Measurements from ENCODE around the gene AOPEP.
A peak's percentile ranks its signal among the peaks of the same experiment; 100 is the strongest.

The AOPEP gene

DNA sequence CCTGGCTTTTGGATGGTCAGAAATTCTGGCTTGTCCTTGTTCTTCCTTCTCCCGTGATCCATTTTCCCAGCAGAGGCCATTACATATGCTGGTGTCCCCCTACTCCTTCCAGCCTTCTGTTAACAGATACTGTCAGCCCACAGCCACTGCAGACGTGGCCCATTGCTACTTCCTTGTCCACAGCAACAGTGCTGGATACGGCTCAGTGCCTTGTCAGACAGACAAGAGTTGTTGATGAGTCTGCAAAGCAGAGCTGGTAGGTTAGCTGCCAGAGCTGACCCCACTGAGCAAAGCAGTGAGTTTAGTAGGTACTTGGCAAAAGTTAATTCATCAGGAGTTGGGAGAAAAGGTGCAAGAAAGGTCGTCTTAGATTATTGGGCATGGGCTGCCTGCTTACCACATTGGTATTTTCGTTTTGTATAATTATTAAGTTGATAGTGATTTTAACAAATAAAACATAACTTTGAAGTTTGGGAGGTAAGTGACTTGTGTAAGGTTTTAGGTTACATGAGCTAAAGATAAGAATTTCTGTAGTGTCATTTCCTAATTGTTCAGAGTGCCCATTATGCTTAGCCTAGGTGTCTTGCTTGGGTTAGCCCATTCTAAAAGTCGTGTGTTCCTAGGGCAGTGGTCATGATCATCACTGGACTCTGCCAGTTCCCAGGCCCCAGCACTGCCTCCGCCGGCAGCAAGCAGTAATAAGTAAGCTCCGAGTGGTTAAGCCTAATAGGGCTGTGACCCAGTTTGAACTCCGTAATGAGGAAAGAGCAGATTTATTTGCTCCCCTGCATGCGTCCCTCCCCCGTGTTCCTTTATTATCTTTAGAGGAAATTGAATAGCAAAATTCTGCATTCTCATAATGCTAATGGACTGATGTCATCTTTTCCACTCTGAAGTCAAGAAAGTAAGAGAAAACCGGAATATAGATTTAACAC is 299.0 kb downstream of the AOPEP start:
- DNase-seq = no peak

DNA sequence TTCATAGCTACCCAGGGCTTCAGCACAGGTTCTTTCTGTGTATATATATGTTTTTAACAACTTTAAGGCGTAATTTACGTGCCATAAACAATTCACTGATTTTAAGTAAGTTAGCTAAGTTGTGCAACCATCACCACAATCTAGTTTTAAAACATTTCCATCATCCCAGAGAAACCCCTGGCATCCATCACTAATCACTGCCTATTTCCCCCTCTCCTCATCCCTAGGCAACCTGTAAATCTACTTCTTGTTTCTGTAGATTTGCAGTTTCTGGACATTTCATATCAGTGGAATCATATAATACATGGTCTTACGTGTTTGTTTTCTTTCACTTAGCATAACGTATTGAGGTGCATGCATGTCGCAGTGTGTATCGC is 299.6 kb downstream of the AOPEP start:
- DNase-seq = no peak

DNA sequence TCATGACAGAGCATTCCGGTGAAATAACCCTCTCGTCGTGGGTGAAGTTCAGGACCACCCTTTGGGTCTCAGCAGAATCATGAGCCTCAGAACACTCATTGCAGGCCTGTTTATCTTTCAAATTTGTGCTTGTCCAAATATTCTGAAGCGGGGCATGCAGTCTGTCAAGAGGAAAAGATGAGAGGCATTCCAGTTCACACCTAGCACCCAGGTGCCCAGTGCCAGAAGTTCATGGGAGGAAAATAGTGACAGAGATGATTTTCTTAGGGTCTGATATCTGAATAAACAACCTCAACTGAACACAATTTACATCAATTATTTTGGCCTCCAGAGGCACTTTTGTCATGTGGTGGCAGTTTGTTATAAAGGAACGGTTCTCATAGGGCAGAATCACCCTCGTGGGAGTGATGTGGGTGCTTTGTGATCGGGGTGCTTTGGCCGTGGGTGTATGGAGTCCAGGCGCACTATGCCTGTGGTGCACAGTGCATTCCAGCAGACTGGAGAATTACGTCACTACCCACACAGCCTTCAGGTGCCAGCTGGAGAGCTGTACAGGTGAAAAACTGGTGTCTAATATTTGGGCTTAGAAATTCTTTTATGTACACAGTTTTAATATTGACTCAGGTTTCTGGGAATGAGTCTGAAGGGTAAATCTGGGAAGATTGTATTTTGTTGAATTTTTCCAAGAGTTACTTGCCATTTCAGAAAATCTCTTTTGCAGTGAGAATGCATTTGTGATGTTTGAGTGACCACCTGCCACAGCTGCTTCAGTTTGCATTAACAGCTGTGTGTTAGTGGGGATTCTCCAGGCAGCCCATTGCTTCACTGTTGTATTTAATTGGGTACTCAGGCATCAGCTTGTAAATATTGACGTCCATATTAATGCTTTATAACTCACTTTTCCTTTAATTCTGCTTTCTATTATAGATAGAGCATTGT is 301.7 kb downstream of the AOPEP start:
- DNase-seq = no peak

DNA sequence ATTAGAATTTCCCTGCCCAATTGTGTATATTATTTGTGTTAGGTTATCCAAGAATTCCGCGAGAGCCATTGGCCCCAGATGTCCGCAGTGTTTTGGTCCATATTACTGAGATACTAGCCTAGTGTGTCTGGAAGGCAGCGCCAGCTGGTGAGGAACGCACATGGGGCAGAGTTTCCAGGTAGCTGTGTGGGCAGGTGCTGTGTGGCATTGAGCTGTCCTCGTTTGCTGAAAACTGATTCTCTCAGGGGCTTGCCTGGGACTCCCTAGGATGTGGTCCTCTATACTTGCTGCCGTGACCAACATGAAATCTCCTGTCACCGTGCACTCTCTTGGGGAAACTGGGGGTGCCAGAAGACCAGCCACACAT is 302.3 kb downstream of the AOPEP start:
- no peak for DNase-seq

DNA sequence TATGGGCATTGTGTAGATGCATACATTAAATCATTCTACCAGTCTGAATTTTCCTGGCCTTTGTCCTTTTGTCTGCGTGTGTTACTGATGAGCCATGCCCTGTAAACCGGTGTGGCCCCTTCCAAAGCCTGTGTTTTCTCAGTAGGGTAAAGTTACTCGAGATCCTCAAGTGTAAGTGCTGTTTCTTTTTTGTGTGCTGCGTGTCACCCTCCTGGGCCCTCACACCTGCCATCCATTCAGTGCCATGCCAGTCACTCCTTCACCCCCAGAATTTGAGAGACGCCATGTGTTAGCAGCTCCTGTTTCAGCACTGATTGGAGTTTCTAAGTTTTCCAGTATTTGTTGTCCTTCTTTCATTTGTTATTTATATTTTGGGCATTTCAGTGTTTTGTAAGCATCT is 302.8 kb downstream of the AOPEP start:
- no peak for DNase-seq

DNA sequence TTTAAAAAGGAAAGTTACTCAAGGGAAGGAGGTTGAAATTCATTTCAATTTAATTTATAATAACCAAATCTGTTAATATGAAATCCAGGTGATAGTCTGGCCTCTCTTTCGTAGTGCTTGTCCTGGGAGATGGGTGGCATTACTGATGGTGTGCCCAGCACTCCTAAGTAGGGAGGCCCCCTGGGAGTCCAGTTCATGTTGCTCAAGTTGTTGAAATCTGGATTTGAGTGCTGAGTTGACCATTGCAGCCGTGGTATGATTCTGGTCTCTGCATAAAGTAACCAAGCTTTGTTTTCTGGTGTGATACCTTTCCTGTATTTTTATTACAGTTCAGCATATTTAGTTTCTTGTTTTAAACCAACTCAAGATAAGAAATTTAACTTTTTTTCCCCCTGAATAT is 303.2 kb downstream of the AOPEP start:
- DNase-seq = no peak

DNA sequence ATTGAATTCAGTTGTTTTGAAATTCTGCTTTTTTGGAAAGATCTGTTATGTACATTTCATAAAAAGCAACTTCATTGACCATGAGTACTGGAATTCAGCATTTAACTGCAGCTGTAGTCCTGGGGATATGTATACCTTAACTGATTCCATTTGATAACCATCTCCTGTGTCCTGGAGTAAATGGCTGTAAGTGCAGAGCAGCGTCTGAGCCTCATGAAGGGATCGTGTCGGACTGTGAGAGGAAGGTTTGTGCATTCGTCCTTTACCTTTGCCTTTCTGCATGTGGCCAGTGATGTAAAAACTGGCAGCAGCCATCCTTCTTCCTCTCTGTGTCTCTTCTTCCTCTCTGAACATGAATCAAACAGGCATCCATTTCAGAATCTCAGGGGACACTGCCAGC is 303.8 kb downstream of the AOPEP start:
- DNase-seq = no peak

DNA sequence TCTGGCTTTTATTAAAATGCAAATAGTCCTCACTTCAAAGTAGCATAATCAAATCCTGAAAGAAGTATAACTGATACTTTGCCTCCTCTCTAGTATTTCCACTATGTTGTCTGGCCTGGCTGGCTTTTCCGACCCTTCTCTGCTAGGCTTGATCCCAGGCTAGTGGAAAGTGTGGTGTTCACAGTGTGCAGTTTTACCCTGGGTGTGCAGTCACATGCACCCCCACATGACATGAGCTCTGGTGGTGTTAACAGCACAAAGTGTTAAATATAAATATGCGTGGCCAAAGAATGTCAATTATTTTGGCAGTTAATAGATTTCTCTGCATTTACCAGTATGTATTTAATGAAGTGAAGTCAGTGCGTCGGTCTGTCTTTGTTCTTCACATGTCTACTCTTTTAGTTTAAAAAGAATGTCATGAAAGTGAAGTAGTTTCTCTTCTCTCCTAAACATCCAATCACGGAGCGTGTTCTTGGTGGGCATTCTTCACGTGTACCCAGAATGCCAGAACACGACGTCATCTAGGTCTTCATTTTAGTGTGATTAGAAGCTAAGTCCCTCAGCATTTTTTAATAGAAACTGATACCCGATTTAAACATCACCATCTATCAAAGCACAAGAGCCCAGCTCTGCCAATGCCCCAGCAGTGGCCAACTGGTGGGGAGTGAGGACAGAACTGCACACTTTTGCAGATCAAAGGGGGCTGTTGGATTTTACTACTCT is 304.6 kb downstream of the AOPEP start:
- no peak for DNase-seq

DNA sequence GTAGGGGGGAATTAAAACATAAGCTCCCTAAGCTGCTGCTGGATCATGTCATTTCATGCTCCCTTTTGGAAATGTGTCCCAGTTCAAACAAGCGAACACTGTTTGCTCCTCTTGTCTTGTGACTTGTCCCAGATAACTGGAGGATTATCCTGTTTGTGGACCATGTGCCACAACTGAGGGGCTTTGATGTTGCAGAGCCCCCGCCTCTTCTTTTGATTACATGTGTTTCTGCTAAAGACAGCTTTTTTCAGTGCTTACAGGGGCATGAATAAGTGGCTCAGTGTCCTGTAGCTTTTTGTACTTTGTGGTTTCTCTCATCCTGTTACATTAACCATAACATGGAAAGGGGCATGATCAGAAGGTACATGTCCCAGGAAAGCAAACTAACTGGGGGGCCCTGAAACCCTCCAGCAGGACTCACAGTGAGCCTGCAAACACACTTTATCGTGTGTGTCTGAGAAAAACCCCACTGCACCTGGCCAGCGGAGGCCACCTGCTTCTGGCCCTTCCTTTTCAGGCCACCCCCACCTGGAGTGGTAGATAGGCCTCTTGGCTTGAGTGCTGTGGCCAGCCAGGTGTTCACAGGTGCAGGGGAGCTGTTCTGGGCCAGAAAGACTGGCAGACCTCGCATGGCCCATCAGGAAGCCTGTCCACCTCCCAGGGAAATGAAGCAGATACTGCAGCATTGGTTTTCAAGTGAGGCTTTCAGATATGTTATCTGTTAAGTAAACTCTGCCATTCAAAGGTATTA is 305.4 kb downstream of the AOPEP start:
- peak in 1 of 2 experiments; percentile 4 for DNase-seq

DNA sequence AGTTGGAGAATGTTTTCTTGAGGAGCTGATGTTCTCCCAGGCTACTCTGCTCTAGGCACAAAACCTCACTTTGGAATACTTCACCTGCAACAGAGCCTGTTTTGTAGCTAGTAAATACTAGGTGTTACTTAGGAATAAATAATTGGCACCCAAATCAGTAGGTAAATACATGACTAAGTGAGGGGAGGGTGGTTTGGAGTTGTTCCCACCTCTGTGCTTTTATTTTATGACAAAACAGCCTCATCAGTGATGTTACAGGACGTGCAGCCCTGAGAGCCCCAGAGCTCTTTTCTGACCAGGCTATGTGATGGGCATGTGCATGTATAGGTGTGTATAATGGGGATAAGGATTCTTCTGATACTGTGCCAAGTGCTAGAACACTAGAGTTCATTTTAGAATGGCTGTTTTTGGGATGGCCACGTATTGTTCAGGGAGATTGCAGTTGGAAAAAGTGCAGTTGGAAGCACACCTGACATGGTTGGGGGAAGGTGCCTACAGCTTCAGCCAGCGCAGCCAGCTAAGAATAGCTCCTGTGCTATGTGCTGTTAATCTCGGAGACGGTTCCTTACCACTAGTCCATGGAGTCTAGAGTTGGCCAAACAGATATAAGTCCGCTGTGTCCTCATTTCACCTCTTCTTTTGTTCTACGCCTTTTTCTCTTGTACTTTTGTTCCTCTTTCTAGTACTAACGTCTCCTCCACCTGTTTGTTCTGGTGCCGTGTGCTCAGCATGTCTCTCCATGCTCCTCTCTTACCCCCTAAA is 306.3 kb downstream of the AOPEP start:
- DNase-seq = no peak

DNA sequence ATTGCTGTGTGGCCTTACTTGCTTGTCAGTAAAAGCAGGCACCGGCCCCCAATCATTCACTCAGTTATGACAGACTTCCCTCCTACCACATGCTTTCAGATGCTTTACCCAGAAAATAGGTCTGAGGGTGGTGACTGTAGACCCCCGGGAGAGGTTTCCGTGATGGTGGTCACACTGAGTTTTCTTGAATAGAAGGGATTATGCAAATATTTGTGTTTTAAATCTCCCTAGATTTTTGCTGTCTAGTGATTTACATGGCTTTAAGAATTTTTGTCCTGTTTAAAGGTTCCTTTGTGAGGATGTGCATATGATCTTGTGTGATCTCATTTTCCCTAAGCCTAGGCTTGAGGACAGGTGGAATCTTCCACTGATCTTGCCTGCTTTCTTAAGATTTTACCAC is 309.3 kb downstream of the AOPEP start:
- no peak for DNase-seq

DNA sequence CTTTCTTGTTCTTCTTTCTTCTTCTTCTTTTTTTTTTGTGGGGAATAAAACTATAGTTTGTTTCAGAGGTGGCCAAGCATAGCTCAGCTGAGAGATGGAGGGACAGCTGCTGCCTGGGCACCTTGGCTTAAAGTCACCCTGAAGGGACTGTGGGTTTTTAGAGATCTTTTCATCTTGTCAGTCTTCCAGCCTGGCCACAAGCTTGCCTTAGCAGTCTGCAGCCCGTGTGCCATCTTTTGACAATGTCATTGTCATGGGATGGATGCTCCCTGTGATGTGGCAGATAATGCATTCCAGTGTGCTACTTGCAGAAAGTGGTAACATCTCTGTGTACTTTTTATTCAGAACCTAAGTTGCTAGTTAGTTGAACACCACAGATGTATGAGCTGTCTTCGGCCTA is 310.2 kb downstream of the AOPEP start:
- no peak for DNase-seq

DNA sequence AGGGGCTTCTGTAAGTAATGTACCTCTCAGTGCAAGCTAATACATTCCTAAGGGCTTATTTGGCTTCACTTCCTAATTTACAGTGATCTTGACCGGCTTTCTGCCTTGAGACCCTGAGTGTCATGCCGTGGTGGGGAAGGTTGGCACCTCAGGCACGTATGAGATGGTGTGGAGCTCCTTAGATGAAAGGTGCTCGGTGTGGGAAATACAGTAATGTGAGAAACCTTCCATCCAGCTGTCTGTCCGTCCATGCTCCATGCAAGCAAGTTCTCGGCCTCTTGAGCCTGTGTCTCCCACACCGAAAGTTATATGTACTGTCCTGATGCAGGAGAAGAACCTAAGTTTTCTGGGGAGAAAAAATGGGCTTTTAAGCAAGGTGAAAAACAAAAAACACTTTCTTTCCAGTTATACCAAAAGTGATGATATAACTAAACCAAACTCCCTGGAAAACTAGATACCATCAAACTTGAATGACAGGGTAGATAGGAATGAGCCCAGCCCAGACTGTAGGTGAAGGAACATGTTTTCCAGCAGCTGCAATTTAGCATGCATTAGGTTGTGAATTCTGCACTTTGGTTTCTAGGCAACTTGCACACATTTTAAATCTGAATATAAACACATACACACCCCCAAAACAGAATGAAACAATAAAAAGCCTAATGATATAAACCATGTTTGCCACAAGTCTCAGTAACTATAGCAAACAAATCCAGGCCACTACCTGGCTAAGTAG is 311.5 kb downstream of the AOPEP start:
- DNase-seq = no peak

DNA sequence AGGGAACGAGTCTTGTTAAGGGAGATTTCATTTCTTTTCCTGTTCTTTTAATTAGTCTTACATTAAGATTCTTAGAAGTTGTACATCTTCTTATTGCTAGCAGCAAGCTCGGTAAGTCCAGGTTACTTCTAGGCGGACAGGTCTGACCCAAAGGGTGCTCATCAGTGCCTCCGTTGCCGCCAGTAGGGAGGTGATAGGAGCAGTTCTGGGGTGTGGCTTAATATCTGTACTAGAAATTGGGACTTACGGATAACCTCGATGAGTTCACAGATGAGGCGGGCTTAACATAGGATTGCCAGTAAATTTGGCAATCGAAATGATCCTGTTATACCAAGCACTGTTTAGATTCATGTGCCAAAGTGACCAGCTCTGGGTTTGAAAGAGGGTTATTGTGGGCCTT is 312.2 kb downstream of the AOPEP start:
- no peak for DNase-seq

DNA sequence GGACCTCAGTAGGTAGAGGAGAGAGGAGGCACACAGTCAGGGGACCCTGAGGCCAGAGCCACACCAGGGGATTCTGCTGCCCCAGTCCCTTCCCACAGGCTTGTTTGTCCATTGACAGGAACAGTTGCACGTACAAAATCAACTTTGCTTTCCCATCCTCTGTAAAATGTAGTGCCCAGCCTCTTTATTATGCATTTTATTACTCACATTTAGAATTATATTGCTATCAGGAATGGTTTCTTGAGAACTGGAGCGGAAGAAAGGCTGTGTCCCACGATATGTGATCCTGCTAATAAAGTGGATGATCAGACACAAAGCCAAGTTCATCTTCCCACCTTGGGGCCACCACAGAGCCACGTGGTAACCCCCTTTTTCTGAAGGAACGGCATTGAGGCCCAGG is 313.6 kb downstream of the AOPEP start:
- DNase-seq = no peak

DNA sequence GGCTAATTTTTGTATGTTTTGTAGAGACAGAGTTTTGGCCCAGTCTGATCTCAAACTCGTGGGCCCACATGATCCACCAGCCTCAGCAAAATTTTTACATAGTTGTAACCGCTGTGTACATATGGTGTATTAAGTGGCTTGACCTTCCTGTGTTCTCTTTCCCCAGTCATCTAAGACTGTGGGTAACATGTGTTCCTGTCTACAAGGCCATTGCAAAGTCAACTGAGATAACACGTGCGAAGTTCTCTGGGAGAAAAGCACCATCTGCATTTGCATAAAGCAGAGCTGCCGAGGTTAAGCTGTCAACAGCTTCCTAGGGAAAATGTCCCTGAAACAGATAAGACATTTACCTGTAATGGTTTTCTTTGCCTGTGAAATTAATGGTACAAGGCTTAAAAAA is 317.3 kb downstream of the AOPEP start:
- DNase-seq = no peak

DNA sequence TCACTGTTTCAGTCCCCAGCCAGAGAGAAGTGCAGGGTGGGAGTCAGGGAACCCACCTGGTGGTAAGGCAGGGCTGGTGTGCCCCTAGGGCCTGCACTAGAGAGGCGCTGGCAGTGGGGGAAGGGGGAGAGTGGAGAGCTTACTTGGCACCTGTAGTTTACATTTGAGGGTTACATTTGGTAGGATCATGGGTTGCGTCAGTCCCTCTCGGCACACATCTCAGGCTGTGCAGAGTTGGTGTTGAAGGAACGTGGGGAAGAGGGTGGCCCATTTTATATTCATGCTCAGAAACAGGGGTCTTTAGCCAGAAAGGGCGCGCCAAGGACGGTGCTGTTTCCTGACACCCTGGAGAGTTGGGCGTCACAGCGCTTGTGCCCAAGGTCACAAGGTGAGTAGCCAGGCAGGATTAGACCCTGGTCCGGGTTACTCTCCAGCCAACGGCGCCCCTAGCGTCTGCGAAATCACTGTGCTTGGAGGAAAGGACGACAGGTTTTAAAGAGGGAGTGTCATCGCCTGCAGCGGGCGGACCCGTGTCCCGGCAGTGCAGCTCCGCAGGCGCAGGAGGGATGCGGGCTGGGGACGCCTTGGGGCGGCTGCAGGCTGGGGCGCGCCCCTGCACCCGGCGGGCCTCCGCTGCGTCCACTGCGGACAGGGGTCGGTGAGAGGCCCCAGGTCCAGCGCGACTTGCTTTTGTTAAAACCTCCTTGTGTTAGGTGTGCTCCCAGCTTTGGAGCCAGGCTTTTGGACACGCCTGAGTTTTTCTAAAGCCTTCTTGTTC is 318.4 kb downstream of the AOPEP start:
- DNase-seq = no peak

DNA sequence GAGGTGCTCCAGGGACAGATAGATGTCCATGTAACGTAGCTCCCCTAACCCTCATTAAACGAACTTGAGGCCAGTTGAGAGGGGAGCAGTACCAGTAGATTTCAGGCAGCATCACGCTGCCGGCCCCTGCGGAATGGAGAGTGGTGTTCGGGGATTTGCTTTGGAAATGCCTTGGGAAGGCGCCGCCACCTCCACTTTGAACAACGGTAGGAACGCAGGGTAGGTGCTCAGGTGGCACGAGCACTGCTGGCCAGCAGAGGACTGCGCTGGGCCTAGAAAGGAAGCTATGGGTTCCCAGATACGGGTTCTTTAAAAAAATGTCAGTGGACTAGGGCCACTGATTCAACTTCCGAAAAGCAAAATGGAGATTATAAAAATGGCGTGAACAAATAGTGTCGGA is 319.3 kb downstream of the AOPEP start:
- DNase-seq = no peak

DNA sequence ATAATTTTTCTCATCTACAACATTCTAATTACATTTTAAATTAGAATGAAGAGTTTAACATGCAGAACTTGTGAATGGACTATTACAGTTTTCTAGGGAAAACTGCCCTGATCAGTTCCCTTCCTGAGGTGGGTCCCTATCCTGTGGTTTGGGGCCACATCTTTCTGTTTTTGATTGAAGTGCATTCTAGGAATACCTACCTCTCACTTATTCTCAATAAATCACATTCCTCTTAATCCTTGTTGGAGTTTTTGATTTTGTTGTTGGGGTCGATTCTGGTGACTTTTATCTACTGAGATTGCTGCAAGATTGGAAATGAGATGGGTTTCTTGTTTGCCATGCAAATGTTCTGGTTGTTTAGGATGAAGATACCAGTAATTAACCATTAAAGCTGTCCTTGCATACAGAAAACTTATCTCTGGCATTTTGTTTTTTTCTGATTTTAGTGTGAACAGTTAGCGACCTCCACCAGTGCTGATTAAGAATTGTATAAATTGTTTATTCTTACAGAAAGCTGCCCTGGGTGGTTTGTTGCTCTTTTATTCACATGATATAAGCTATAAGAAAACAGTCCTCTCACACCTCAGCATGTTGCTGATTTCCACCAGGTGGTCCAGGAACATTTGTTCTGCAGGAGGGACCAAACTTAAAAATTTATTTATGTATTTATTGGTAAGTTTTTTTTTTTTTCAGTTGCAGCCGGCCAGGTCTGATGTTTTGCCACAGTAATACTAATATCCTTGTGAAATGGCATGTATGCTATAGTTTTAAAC is 321.1 kb downstream of the AOPEP start:
- DNase-seq = no peak

Data from Kasumi-1 (cell line).